K562 (cell line): Measurements from ENCODE around the gene NRN1L. TPM values are rescaled to one million over a fixed set of nuclear protein-coding genes. Genes with fewer than 3 reads are reported as not detected.

Experiments
- CTBP1 ChIP-seq: fragments of 450-650 bp; IDR thresholded peaks from 2 replicates; pipeline ENCODE4 v1.6.1; 2016; ENCODE audit warnings: borderline replicate concordance
- HDGF ChIP-seq: fragments of 450-650 bp; IDR thresholded peaks from 2 replicates; pipeline ENCODE4 v1.6.1; 2016
- HMGN3 ChIP-seq: IDR thresholded peaks from 2 replicates; pipeline ENCODE4 v1.6.1; 2011; ENCODE audit warnings: borderline replicate concordance, low read depth, mild to moderate bottlenecking, mixed read lengths, low read length; ENCODE audit not compliant: insufficient read length; ENCODE audit errors: extremely low read depth
- KLF1 ChIP-seq: fragments of 450-650 bp; IDR thresholded peaks from 2 replicates; pipeline ENCODE4 v1.6.1; 2016; ENCODE audit warnings: missing genetic modification characterization, missing compliant biosample characterization
- MTA3 ChIP-seq: fragments of 450-650 bp; formaldehyde crosslinking; IDR thresholded peaks from 2 replicates; pipeline ENCODE4 v1.6.1; 2017; ENCODE audit warnings: mild to moderate bottlenecking, borderline replicate concordance
- NFIC ChIP-seq: fragments of 450-650 bp; IDR thresholded peaks from 2 replicates; pipeline ENCODE4 v1.6.1; 2017; ENCODE audit warnings: mild to moderate bottlenecking, inconsistent platforms
- NFYB ChIP-seq: IDR thresholded peaks from 2 replicates; pipeline ENCODE4 v1.6.1; 2011; ENCODE audit warnings: mild to moderate bottlenecking, moderate library complexity; ENCODE audit not compliant: insufficient read length; ENCODE audit errors: extremely low read depth
- NRF1 ChIP-seq, 2 experiments: fragments of 450-650 bp; IDR thresholded peaks in 1 of 2; conservative IDR thresholded peaks in 1 of 2; 2 replicates each; pipeline ENCODE4 v1.6.1; 2014; ENCODE audit warnings: mild to moderate bottlenecking in 2 of 2
- POLR2A ChIP-seq: fragments of 450-650 bp; conservative IDR thresholded peaks from 2 replicates; pipeline ENCODE4 v1.6.1; 2016
- RBFOX2 ChIP-seq: fragments of 200-400 bp; formaldehyde crosslinking; IDR thresholded peaks from 2 replicates; pipeline ENCODE4 v1.6.1; 2017; ENCODE audit warnings: low read depth, mild to moderate bottlenecking, low read length, moderate library complexity
- RBM22 ChIP-seq: fragments of 200-400 bp; formaldehyde crosslinking; IDR thresholded peaks from 2 replicates; pipeline ENCODE4 v1.6.1; 2018; ENCODE audit warnings: low read length, low read depth; ENCODE audit not compliant: poor library complexity, severe bottlenecking
- RBM34 ChIP-seq: fragments of 200-400 bp; formaldehyde crosslinking; IDR thresholded peaks from 2 replicates; pipeline ENCODE4 v1.6.1; 2018; ENCODE audit warnings: low read length, borderline replicate concordance; ENCODE audit not compliant: insufficient read depth
- RCOR1 ChIP-seq, 2 experiments: IDR thresholded peaks; 2 replicates each; pipeline ENCODE4 v1.6.1; 2012; ENCODE audit warnings: low read depth in 2 of 2, low read length in 2 of 2, borderline replicate concordance in 1 of 2, improper control_type of control experiment in 1 of 2
- SIN3A ChIP-seq, 2 experiments: fragments of 150-350 bp in 1 of 2; IDR thresholded peaks; 2 replicates each; pipeline ENCODE4 v1.6.1; 2011 to 2016; ENCODE audit warnings: borderline replicate concordance in 2 of 2, low read depth in 2 of 2, low read length in 2 of 2, mild to moderate bottlenecking in 2 of 2, moderate library complexity in 2 of 2; ENCODE audit not compliant: control insufficient read depth in 1 of 2
- SP1 ChIP-seq: sonication (generic); formaldehyde crosslinking; IDR thresholded peaks from 2 replicates; pipeline ENCODE4 v1.8.1; 2022; ENCODE audit warnings: mild to moderate bottlenecking, missing genetic modification reagents
- SUPT5H ChIP-seq: fragments of 450-650 bp; IDR thresholded peaks from 2 replicates; pipeline ENCODE4 v1.6.1; 2016
- ZBTB8A ChIP-seq: fragments of 450-650 bp; IDR thresholded peaks from 2 replicates; pipeline ENCODE4 v1.6.1; 2018; ENCODE audit warnings: mild to moderate bottlenecking, moderate library complexity; ENCODE audit not compliant: partially characterized antibody
- polyA plus RNA-seq, 8 experiments: library from polyadenylated mRNA; depleted of rRNA in 4 of 8; stranded (reverse) in 5 of 8; unstranded in 3 of 8; fragments of >200 nt; fragmentation: Nextera tagmentation in 2 of 8; fragmentation: Illumina TruSeq in 1 of 8; extraction: Ambion mirVana in 2 of 8; extraction: Trizol in 1 of 8; gene quantifications; 2 replicates each; pipeline versions ENCODE4 v1.2.1 to v1.2.3, GENCODE V29; 2011 to 2014; ENCODE audit warnings: inconsistent platforms in 1 of 8, missing spikeins in 1 of 8
- total RNA-seq, 7 experiments: library from RNA; depleted of rRNA in 6 of 7; stranded (reverse); fragments of >200 nt in 6 of 7; fragmentation: Illumina TruSeq in 2 of 7; extraction: Trizol in 2 of 7; gene quantifications; 2 replicates each; pipeline versions ENCODE4 v1.2.1 to v1.2.3, GENCODE V29; 2011 to 2021; ENCODE audit warnings: low replicate concordance in 1 of 7
- TF ChIP-seq, protein P1 (sequence below): fragments of 450-650 bp; IDR thresholded peaks from 2 replicates; pipeline ENCODE4 v1.6.1; 2016; ENCODE audit warnings: missing biosample characterization, missing genetic modification characterization
- TF ChIP-seq, protein P2 (sequence below): sonication (generic); formaldehyde crosslinking; IDR thresholded peaks from 2 replicates; pipeline ENCODE4 v1.8.0; 2023; ENCODE audit warnings: missing genetic modification reagents, mild to moderate bottlenecking, borderline replicate concordance
- TF ChIP-seq, protein P3 (sequence below): fragments of 250-450 bp; sonication (Bioruptor Pico); IDR thresholded peaks from 2 replicates; pipeline ENCODE4 v1.4.0; 2020; ENCODE audit warnings: mild to moderate bottlenecking, moderate library complexity, borderline replicate concordance

Gene NRN1L
- total and polyA plus RNA-seq, 9 of the 15 experiments (the other 6 are each of a cell fraction or from before 2014, with no cell fraction given): 0.22 to 0.86 (median 0.61) TPM; not detected in 5

DNA sequence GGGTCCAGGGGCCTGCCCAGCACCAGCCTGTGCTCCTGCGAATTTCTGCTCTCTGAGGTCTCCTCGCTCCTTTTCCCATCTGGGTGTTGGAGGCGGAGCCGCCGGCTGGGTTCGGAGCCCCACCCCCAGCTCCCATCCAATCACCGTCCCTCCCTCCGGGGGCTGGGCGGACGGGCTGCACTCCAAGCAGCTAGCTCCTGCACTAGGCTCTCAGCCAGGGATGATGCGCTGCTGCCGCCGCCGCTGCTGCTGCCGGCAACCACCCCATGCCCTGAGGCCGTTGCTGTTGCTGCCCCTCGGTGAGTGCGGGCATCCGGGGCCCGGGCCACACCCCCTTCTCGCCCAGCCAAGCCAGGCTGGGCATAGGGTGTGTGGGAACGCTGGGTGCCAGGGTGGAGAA is at the start of gene NRN1L (continued):
- TF ChIP-seq SIN3A (IDR thresholded peaks at IDR 0.05; ENCODE audit: borderline replicate concordance in 2 of 2, control insufficient read depth in 1 of 2, low read depth in 2 of 2, low read length in 2 of 2) (peak in 1 of 2 experiments; percentile 46; a peak in 1 of 4 replicates), RCOR1 (IDR thresholded peaks at IDR 0.05; ENCODE audit: borderline replicate concordance in 1 of 2, low read depth in 2 of 2, low read length in 2 of 2) (0 out of 4 replicates have a peak, but pooled peaks of 1 of the 2 experiments have one; percentile 27), RBFOX2 (peak; percentile 51; the same call in 1 of the 2 replicates), NFYB (peak; percentile 39), RBM22 (peak; percentile 24), RBM34 (no peak), HMGN3 (peak; percentile 54), MTA3 (no peak), SUPT5H (peak; percentile 68), ZBTB8A (no peak), POLR2A (peak; percentile 53; the same call in 1 of the 2 replicates), CTBP1 (peak; percentile 19; the same call in 1 of the 2 replicates), SP1 (CRISPR knock-in tag) (peak; percentile 62; the same call in 1 of the 2 replicates), HDGF (peak; percentile 71; the same call in 1 of the 2 replicates), KLF1 (tag) (no peak), NFIC (peak; percentile 69), NRF1 (conservative IDR thresholded peaks at IDR 0.05 in 1 of 2, IDR thresholded peaks at IDR 0.05 in 1 of 2) (peak; percentile 34 to 52; a peak in 1 of 4 replicates)
- TF ChIP-seq, protein P1, sequence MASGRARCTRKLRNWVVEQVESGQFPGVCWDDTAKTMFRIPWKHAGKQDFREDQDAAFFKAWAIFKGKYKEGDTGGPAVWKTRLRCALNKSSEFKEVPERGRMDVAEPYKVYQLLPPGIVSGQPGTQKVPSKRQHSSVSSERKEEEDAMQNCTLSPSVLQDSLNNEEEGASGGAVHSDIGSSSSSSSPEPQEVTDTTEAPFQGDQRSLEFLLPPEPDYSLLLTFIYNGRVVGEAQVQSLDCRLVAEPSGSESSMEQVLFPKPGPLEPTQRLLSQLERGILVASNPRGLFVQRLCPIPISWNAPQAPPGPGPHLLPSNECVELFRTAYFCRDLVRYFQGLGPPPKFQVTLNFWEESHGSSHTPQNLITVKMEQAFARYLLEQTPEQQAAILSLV (tag): no peak
- TF ChIP-seq, protein P2, sequence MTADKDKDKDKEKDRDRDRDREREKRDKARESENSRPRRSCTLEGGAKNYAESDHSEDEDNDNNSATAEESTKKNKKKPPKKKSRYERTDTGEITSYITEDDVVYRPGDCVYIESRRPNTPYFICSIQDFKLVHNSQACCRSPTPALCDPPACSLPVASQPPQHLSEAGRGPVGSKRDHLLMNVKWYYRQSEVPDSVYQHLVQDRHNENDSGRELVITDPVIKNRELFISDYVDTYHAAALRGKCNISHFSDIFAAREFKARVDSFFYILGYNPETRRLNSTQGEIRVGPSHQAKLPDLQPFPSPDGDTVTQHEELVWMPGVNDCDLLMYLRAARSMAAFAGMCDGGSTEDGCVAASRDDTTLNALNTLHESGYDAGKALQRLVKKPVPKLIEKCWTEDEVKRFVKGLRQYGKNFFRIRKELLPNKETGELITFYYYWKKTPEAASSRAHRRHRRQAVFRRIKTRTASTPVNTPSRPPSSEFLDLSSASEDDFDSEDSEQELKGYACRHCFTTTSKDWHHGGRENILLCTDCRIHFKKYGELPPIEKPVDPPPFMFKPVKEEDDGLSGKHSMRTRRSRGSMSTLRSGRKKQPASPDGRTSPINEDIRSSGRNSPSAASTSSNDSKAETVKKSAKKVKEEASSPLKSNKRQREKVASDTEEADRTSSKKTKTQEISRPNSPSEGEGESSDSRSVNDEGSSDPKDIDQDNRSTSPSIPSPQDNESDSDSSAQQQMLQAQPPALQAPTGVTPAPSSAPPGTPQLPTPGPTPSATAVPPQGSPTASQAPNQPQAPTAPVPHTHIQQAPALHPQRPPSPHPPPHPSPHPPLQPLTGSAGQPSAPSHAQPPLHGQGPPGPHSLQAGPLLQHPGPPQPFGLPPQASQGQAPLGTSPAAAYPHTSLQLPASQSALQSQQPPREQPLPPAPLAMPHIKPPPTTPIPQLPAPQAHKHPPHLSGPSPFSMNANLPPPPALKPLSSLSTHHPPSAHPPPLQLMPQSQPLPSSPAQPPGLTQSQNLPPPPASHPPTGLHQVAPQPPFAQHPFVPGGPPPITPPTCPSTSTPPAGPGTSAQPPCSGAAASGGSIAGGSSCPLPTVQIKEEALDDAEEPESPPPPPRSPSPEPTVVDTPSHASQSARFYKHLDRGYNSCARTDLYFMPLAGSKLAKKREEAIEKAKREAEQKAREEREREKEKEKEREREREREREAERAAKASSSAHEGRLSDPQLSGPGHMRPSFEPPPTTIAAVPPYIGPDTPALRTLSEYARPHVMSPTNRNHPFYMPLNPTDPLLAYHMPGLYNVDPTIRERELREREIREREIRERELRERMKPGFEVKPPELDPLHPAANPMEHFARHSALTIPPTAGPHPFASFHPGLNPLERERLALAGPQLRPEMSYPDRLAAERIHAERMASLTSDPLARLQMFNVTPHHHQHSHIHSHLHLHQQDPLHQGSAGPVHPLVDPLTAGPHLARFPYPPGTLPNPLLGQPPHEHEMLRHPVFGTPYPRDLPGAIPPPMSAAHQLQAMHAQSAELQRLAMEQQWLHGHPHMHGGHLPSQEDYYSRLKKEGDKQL (CRISPR knock-in tag): no peak
- TF ChIP-seq, protein P3, sequence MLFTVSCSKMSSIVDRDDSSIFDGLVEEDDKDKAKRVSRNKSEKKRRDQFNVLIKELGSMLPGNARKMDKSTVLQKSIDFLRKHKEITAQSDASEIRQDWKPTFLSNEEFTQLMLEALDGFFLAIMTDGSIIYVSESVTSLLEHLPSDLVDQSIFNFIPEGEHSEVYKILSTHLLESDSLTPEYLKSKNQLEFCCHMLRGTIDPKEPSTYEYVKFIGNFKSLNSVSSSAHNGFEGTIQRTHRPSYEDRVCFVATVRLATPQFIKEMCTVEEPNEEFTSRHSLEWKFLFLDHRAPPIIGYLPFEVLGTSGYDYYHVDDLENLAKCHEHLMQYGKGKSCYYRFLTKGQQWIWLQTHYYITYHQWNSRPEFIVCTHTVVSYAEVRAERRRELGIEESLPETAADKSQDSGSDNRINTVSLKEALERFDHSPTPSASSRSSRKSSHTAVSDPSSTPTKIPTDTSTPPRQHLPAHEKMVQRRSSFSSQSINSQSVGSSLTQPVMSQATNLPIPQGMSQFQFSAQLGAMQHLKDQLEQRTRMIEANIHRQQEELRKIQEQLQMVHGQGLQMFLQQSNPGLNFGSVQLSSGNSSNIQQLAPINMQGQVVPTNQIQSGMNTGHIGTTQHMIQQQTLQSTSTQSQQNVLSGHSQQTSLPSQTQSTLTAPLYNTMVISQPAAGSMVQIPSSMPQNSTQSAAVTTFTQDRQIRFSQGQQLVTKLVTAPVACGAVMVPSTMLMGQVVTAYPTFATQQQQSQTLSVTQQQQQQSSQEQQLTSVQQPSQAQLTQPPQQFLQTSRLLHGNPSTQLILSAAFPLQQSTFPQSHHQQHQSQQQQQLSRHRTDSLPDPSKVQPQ (CRISPR knock-in tag): no peak
